ENCODE results near the gene DCBLD1.

Gene DCBLD1

GRCh38 chr6:117550078-117550600 lies 67.7 kb downstream of the DCBLD1 start:
- no peak overlapping the region for H3K27ac ChIP-seq (ENCODE audit: low read depth, low read length)
- no peaks in the 10 kb centered on the region for H4K20me1 ChIP-seq (ENCODE audit: low read depth, low read length)
- no peaks in the 10 kb centered on the region for H3K9me2 ChIP-seq (replicated peaks; ENCODE audit: insufficient read depth, low read length)
- H3K4me2 ChIP-seq (ENCODE audit: low read depth, low read length, poor library complexity, severe bottlenecking) = no peak overlapping the region
- no peaks in the 10 kb centered on the region for H3K36me3 ChIP-seq (ENCODE audit: low read length)
- no peak overlapping the region for H3K4me3 ChIP-seq (ENCODE audit: insufficient read depth, low read length, poor library complexity, severe bottlenecking)
- H3K9ac ChIP-seq (ENCODE audit: low read length) = no peak overlapping the region
- no peaks in the 10 kb centered on the region for H3K9me3 ChIP-seq (ENCODE audit: insufficient read depth, low read length)
- no peaks in the 10 kb centered on the region for H3K79me2 ChIP-seq (ENCODE audit: insufficient read depth, low read length)
- no peak overlapping the region for H2AFZ ChIP-seq (ENCODE audit: low read depth, low read length, severe bottlenecking)
- TF ChIP-seq EZH2phosphoT487 (conservative IDR thresholded peaks at IDR 0.05; ENCODE audit: low read length) = no peak
- TF ChIP-seq, protein P1, sequence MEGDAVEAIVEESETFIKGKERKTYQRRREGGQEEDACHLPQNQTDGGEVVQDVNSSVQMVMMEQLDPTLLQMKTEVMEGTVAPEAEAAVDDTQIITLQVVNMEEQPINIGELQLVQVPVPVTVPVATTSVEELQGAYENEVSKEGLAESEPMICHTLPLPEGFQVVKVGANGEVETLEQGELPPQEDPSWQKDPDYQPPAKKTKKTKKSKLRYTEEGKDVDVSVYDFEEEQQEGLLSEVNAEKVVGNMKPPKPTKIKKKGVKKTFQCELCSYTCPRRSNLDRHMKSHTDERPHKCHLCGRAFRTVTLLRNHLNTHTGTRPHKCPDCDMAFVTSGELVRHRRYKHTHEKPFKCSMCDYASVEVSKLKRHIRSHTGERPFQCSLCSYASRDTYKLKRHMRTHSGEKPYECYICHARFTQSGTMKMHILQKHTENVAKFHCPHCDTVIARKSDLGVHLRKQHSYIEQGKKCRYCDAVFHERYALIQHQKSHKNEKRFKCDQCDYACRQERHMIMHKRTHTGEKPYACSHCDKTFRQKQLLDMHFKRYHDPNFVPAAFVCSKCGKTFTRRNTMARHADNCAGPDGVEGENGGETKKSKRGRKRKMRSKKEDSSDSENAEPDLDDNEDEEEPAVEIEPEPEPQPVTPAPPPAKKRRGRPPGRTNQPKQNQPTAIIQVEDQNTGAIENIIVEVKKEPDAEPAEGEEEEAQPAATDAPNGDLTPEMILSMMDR (IDR thresholded peaks at IDR 0.05; ENCODE audit: insufficient read depth, low read length, poor library complexity, severe bottlenecking) = no peak
- H3K27me3 ChIP-seq (ENCODE audit: low read length) = no peaks in the 10 kb centered on the region
- H3F3A ChIP-seq (ENCODE audit: insufficient read depth) = no peaks in the 10 kb centered on the region

DNA sequence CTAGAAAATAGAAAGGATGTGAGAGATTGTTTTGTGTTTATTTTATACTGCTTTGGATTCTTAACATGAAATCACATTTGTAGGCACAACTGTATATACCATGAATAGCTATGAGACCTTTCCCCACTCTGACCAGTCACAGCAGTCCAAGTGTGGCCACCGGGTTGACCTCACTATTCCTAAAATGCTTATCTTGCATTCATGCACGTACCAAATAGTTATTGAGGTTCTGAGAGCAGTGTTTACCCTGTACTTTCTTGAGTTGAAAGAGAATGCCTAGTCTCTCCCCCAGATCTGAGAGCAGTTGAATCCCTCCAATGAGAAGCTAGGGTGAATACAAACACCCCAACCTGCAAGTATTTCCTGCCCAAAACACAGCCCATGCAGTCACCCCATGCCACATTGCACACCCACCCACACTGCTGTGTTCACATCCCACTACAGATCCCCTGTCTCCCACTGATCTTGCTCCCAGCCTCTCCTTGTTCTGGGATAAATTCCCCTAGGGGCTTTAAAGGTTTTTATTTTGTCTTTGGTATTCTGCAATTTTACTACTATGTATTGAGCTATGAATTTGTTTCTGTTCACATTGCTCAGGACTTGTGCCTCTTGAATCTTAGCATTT lies 68.3 kb downstream of the DCBLD1 start:
- H4K20me1 ChIP-seq (ENCODE audit: low read depth, low read length) = no peaks in the 10 kb centered on the region
- H2AFZ ChIP-seq (ENCODE audit: low read depth, low read length, severe bottlenecking) = no peak overlapping the region
- H3K4me2 ChIP-seq (ENCODE audit: low read depth, low read length, poor library complexity, severe bottlenecking) = no peak overlapping the region
- H3K9me3 ChIP-seq (ENCODE audit: insufficient read depth, low read length) = no peaks in the 10 kb centered on the region
- TF ChIP-seq, protein P1 (IDR thresholded peaks at IDR 0.05; ENCODE audit: insufficient read depth, low read length, poor library complexity, severe bottlenecking) = no peak
- no peak for TF ChIP-seq EZH2phosphoT487 (conservative IDR thresholded peaks at IDR 0.05; ENCODE audit: low read length)
- no peaks in the 10 kb centered on the region for H3K79me2 ChIP-seq (ENCODE audit: insufficient read depth, low read length)
- H3K27ac ChIP-seq (ENCODE audit: low read depth, low read length) = no peak overlapping the region
- H3K9ac ChIP-seq (ENCODE audit: low read length) = no peak overlapping the region
- H3K36me3 ChIP-seq (ENCODE audit: low read length) = no peaks in the 10 kb centered on the region
- H3K4me3 ChIP-seq (ENCODE audit: insufficient read depth, low read length, poor library complexity, severe bottlenecking) = no peak overlapping the region
- H3K27me3 ChIP-seq (ENCODE audit: low read length) = no peaks in the 10 kb centered on the region
- H3F3A ChIP-seq (ENCODE audit: insufficient read depth) = no peaks in the 10 kb centered on the region
- no peaks in the 10 kb centered on the region for H3K9me2 ChIP-seq (replicated peaks; ENCODE audit: insufficient read depth, low read length)

GRCh38 chr6:117552618-117553017 lies 70.1 kb downstream of the DCBLD1 start:
- H3K79me2 ChIP-seq (ENCODE audit: insufficient read depth, low read length) = no peaks in the 10 kb centered on the region
- H3K9me2 ChIP-seq (replicated peaks; ENCODE audit: insufficient read depth, low read length) = no peaks in the 10 kb centered on the region
- no peak overlapping the region for H2AFZ ChIP-seq (ENCODE audit: low read depth, low read length, severe bottlenecking)
- H3K4me2 ChIP-seq (ENCODE audit: low read depth, low read length, poor library complexity, severe bottlenecking) = no peak overlapping the region
- no peak overlapping the region for H3K9ac ChIP-seq (ENCODE audit: low read length)
- H3K27me3 ChIP-seq (ENCODE audit: low read length) = no peaks in the 10 kb centered on the region
- H3K27ac ChIP-seq (ENCODE audit: low read depth, low read length) = no peak overlapping the region
- H3F3A ChIP-seq (ENCODE audit: insufficient read depth) = no peaks in the 10 kb centered on the region
- no peaks in the 10 kb centered on the region for H3K36me3 ChIP-seq (ENCODE audit: low read length)
- no peak overlapping the region for H3K4me3 ChIP-seq (ENCODE audit: insufficient read depth, low read length, poor library complexity, severe bottlenecking)
- H4K20me1 ChIP-seq (ENCODE audit: low read depth, low read length) = no peaks in the 10 kb centered on the region
- H3K9me3 ChIP-seq (ENCODE audit: insufficient read depth, low read length) = no peaks in the 10 kb centered on the region
- TF ChIP-seq EZH2phosphoT487 (conservative IDR thresholded peaks at IDR 0.05; ENCODE audit: low read length) = no peak
- TF ChIP-seq, protein P1 (IDR thresholded peaks at IDR 0.05; ENCODE audit: insufficient read depth, low read length, poor library complexity, severe bottlenecking) = no peak
